GM12878 (cell line): ENCODE measurements around the gene RPS26.

ENCODE experiments used
- CTCF ChIP-seq, 3 experiments: IDR thresholded peaks in 2 of 3; conservative IDR thresholded peaks in 1 of 3; 2 replicates each; pipeline ENCODE4 v1.5.1; 2011; ENCODE audit warnings: low read depth in 3 of 3, low read length in 3 of 3, mild to moderate bottlenecking in 3 of 3, control low read depth in 2 of 3, moderate library complexity in 2 of 3, inconsistent platforms in 1 of 3, mixed read lengths in 1 of 3; ENCODE audit not compliant: control insufficient read depth in 2 of 3, insufficient read depth in 1 of 3; ENCODE audit errors: extremely low read depth in 1 of 3
- MAX ChIP-seq: IDR thresholded peaks from 2 replicates; pipeline ENCODE4 v1.6.1; 2012; ENCODE audit warnings: low read depth, low read length, improper control_type of control experiment
- MXI1 ChIP-seq: fragments of 150-350 bp; IDR thresholded peaks from 2 replicates; pipeline ENCODE4 v1.6.1; 2011; ENCODE audit warnings: low read depth, mild to moderate bottlenecking, inconsistent platforms, low read length, improper control_type of control experiment
- POLR2A ChIP-seq: IDR thresholded peaks from 2 replicates; pipeline ENCODE4 v1.6.1; 2011; ENCODE audit warnings: low read depth, mild to moderate bottlenecking, low read length
- POLR2AphosphoS2 ChIP-seq: IDR thresholded peaks from 2 replicates; pipeline ENCODE4 v1.6.1; 2011; ENCODE audit warnings: low read depth, mild to moderate bottlenecking, low read length, improper control_type of control experiment, moderate library complexity
- RCOR1 ChIP-seq: conservative IDR thresholded peaks from 2 replicates; pipeline ENCODE4 v1.6.1; 2012; ENCODE audit warnings: low read depth, low read length, improper control_type of control experiment
- TAF1 ChIP-seq: IDR thresholded peaks from 2 replicates; pipeline ENCODE4 v1.6.1; 2011; ENCODE audit warnings: mild to moderate bottlenecking, low read depth, low read length, borderline replicate concordance
- ZBTB11 ChIP-seq: fragments of 450-650 bp; formaldehyde crosslinking; IDR thresholded peaks from 2 replicates; pipeline ENCODE4 v1.5.0; 2022; ENCODE audit warnings: mild to moderate bottlenecking, missing genetic modification characterization

- TF ChIP-seq ZBTB11 (CRISPR knock-in tag): no peak
- TF ChIP-seq CTCF (IDR thresholded peaks at IDR 0.05 in 2 of 3, conservative IDR thresholded peaks at IDR 0.05 in 1 of 3; ENCODE audit: control insufficient read depth in 2 of 3, extremely low read depth in 1 of 3, insufficient read depth in 1 of 3, low read depth in 3 of 3, low read length in 3 of 3): no peak
- TF ChIP-seq TAF1: no peak
- TF ChIP-seq POLR2A: no peak
- no peak for TF ChIP-seq RCOR1
- TF ChIP-seq MAX: no peak
- TF ChIP-seq MXI1: no peak
- TF ChIP-seq POLR2AphosphoS2: no peak
Observed at GRCh38 chr12:56021889-56022497, 19.7 kb upstream of the RPS26 start.
